CD4-positive, CD25-positive, alpha-beta regulatory T cell (primary cell): ENCODE data around the gene CHCHD3. TPM values are rescaled to one million over a fixed set of nuclear protein-coding genes. Genes with fewer than 3 reads are reported as not detected.
A peak's percentile ranks its signal among the peaks of the same experiment; 100 is the strongest.
"Not testable (repeated sequence)": the region's sequence is repeated elsewhere in the genome, so short reads cannot be mapped to it uniquely, and the experiment has no call there.

Experiments
- ATAC-seq, 2 donors: fragments of 150-1000 bp; cut with Tn5 transposase; one replicate each; pipeline ENCODE4 v1.10.0; 2021; ENCODE audit warnings: low read depth in 2 of 2, moderate number of reproducible peaks in 2 of 2, moderate library complexity in 1 of 2
- DNase-seq, 3 donors: peaks; one replicate each; pipeline versions ENCODE4 v3.0.0 to v3.0.0-alpha.2; 2012 to 2022; ENCODE audit warnings: mixed read lengths in 1 of 3
- H3K27ac ChIP-seq: one replicate; pipeline ENCODE4 v1.7.0; 2013; ENCODE audit warnings: mild to moderate bottlenecking, low read length; ENCODE audit not compliant: insufficient read depth, poor library complexity, severe bottlenecking
- H3K27me3 ChIP-seq: one replicate; pipeline ENCODE4 v1.7.0; 2013; ENCODE audit warnings: low read length; ENCODE audit not compliant: control insufficient read depth, insufficient read depth
- H3K36me3 ChIP-seq: one replicate; pipeline ENCODE4 v1.7.0; 2013; ENCODE audit warnings: mild to moderate bottlenecking, low read length, moderate library complexity; ENCODE audit not compliant: control insufficient read depth, insufficient read depth
- H3K4me1 ChIP-seq: 2 replicates; pipeline ENCODE4 v1.7.0; 2013; ENCODE audit warnings: mild to moderate bottlenecking, low read length; ENCODE audit not compliant: insufficient read depth, control insufficient read depth, poor library complexity, severe bottlenecking
- H3K4me3 ChIP-seq: one replicate; pipeline ENCODE4 v1.7.0; 2013; ENCODE audit warnings: low read depth, mild to moderate bottlenecking, low read length, moderate library complexity
- H3K9me3 ChIP-seq, 2 experiments: 1 replicate in 1 of 2; 2 replicates in 1 of 2; pipeline ENCODE4 v1.7.0; 2013; ENCODE audit warnings: low read length in 2 of 2, mild to moderate bottlenecking in 1 of 2, moderate library complexity in 1 of 2; ENCODE audit not compliant: control insufficient read depth in 2 of 2
- H3K27ac Mint-ChIP-seq, 3 donors: one replicate each; pipeline ENCODE4 v1.8.0; 2020 to 2022; ENCODE audit warnings: mild to moderate bottlenecking in 3 of 3, mixed read lengths in 3 of 3, moderate library complexity in 2 of 3
- H3K27me3 Mint-ChIP-seq: one replicate; pipeline ENCODE4 v1.8.0; 2022; ENCODE audit warnings: mild to moderate bottlenecking, mixed read lengths
- H3K36me3 Mint-ChIP-seq: one replicate; pipeline ENCODE4 v1.8.0; 2020; ENCODE audit warnings: mixed read lengths
- H3K4me1 Mint-ChIP-seq, 4 donors: one replicate each; pipeline ENCODE4 v1.8.0; 2020 to 2022; ENCODE audit warnings: mixed read lengths in 4 of 4, mild to moderate bottlenecking in 1 of 4
- H3K4me3 Mint-ChIP-seq, 4 donors: one replicate each; pipeline ENCODE4 v1.8.0; 2020 to 2022; ENCODE audit warnings: mild to moderate bottlenecking in 4 of 4, mixed read lengths in 4 of 4, moderate library complexity in 3 of 4
- H3K9me3 Mint-ChIP-seq, 7 donors: one replicate each; pipeline ENCODE4 v1.8.0; 2020 to 2022; ENCODE audit warnings: mixed read lengths in 7 of 7, mild to moderate bottlenecking in 3 of 7, moderate library complexity in 2 of 7
- polyA plus RNA-seq, 4 donors: library from polyadenylated mRNA; unstranded; fragments of 300-500 nt; fragmentation: Illumina TruSeq; gene quantifications; one replicate each; pipeline ENCODE4 v1.2.3, GENCODE V29; 2021
- total RNA-seq: library from RNA; stranded (reverse); gene quantifications from one replicate; pipeline ENCODE4 v1.2.3, GENCODE V29; 2022

The CHCHD3 gene
- total and polyA plus RNA-seq, 5 donors from 2014 or later = 31.5 to 63.2 (median 43.3) TPM

DNA sequence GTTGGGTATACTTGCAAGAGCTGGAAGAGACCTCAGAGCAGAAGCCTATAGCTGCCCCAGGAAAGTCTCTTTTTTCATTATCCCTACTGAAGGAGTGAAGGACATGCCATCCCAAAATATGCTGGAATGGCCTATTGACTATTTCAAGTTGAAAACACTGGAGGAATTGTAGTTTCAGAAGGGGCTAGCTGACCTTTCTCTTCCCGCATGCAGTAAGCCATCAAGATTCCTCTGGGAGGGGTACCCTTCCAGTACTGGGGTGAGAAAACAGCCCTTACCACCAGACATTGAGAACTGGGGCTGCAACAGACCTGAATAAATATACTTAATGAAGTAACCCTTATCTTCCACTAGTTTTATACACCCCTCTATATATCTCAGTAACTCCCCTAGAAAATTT is 41.7 kb downstream of the CHCHD3 start:
- Mint-ChIP-seq H3K27ac (no peak overlapping the region), H3K4me1 (peaks cover 5 to 25% (median 15%) of the 10 kb centered on the region in 4 donors)
- H3K9me3 ChIP-seq = no peaks in the 10 kb centered on the region

DNA sequence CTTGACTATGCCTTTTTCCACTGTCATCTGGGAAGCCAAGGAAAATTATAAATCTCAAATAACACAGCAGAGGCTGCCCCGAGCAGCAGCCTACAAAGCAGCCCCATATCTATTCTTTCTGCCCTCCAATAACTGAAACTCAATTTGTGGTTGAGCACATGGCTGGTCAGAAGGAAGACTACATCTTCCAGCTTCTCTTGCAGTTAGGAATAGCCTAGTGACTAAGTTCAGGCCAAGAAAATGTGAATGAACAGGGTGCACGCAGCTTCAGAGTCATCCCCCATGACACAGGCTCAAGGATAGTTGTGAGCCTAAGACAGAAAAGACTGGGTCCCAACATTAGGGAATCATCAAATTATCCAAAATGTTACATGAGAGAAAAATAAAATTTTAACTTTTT is 42.3 kb downstream of the CHCHD3 start:
- Histone ChIP-seq H3K27ac (no peak overlapping the region), H3K36me3 (no peaks in the 10 kb centered on the region), H3K9me3 (no peaks in the 10 kb centered on the region), H3K27me3 (no peaks in the 10 kb centered on the region), H3K4me3 (no peak overlapping the region), H3K4me1 (no peaks in the 10 kb centered on the region)
- Mint-ChIP-seq H3K27ac (no peak overlapping the region), H3K36me3 (peaks cover 11% of the 10 kb centered on the region), H3K4me1 (peaks cover 5 to 25% (median 16%) of the 10 kb centered on the region in 4 donors), H3K4me3 (no peak overlapping the region), H3K9me3 (peaks cover 0 to 7% (median 0%) of the 10 kb centered on the region in 7 donors), H3K27me3 (no peaks in the 10 kb centered on the region)
- DNase-seq (no peak), ATAC-seq (no peak)

More for the DNA sequence above, 41.7 kb downstream of the CHCHD3 start:
- Mint-ChIP-seq H3K36me3 (peaks cover 9% of the 10 kb centered on the region), H3K4me3 (no peak overlapping the region), H3K9me3 (peaks cover 0 to 7% (median 0%) of the 10 kb centered on the region in 7 donors), H3K27me3 (no peaks in the 10 kb centered on the region)
- Histone ChIP-seq H3K4me3 (no peak overlapping the region), H3K4me1 (no peaks in the 10 kb centered on the region), H3K27me3 (no peaks in the 10 kb centered on the region), H3K27ac (no peak overlapping the region), H3K36me3 (no peaks in the 10 kb centered on the region)
- ATAC-seq (no peak), DNase-seq (no peak)

- Mint-ChIP-seq H3K9me3 (peaks cover 0 to 7% (median 0%) of the 10 kb centered on the region in 7 donors), H3K4me3 (no peak overlapping the region), H3K4me1 (peaks cover 6 to 27% (median 17%) of the 10 kb centered on the region in 4 donors), H3K27ac (no peak overlapping the region), H3K36me3 (peaks cover 7% of the 10 kb centered on the region), H3K27me3 (no peaks in the 10 kb centered on the region)
- DNase-seq (no peak), ATAC-seq (no peak)
- Histone ChIP-seq H3K27ac (no peak overlapping the region), H3K27me3 (no peaks in the 10 kb centered on the region), H3K36me3 (no peaks in the 10 kb centered on the region), H3K4me3 (no peak overlapping the region), H3K4me1 (no peaks in the 10 kb centered on the region), H3K9me3 (no peaks in the 10 kb centered on the region)
Measured at GRCh38 chr7:133036289-133036688, 45.6 kb downstream of the CHCHD3 start.

DNA sequence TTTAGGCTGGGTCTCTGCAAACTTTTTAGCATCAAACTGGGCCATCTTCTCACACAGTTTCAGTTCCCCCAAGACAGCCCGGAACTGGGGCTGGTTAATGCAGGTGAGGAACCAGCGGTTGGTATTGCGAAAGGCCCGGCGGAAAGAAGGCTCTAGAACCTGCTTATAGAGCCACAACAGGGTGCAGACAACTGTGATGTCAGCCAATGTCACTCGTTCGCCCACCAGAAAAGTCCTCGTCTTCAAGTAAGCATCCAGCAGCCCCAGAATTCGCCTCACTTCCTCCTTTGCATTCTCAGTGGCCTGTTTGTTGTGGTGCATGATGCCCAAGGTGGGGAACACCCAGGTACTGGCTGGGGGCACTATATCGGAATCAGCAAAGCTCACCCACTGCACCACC is 46.6 kb downstream of the CHCHD3 start:
- not testable (repeated sequence) for H3K36me3 ChIP-seq, H3K27ac Mint-ChIP-seq, H3K27me3 ChIP-seq, H3K9me3 ChIP-seq, H3K27me3 Mint-ChIP-seq, H3K4me3 Mint-ChIP-seq, DNase-seq, H3K27ac ChIP-seq, H3K4me3 ChIP-seq, H3K4me1 ChIP-seq, H3K9me3 Mint-ChIP-seq, H3K36me3 Mint-ChIP-seq
- ATAC-seq = peak in 1 of 2 donors; percentile 16
- H3K4me1 Mint-ChIP-seq = peaks cover 10 to 22% (median 14%) of the 10 kb centered on the region in 4 donors

DNA sequence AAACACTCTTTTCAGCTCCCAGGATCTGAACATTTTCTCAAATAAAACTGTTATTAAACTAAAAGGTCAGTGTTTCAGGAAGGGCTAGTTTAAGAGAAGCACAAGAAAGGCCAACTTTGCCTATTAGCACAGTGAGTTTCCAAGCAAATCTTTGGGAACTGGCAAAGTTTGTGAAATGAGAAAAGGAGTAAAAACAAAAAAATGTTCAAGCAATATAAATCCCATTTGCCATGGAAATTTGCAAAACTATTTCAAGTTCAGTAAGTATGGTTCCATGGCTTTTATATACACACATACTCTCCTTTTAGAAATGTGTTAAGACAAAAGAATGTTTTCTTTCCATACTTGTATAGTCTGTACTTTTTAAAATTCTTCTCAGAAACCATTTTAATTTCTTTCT is 51.5 kb downstream of the CHCHD3 start:
- Mint-ChIP-seq H3K4me3 (no peak overlapping the region), H3K27me3 (no peaks in the 10 kb centered on the region), H3K27ac (no peak overlapping the region), H3K9me3 (peaks cover 0 to 5% (median 0%) of the 10 kb centered on the region in 7 donors), H3K4me1 (peaks cover 5 to 24% (median 14%) of the 10 kb centered on the region in 4 donors), H3K36me3 (peaks cover 4% of the 10 kb centered on the region)
- Histone ChIP-seq H3K9me3 (peaks cover 0 to 2% of the 10 kb centered on the region in 2 experiments), H3K4me1 (no peaks in the 10 kb centered on the region), H3K27ac (no peak overlapping the region), H3K27me3 (no peaks in the 10 kb centered on the region), H3K4me3 (no peak overlapping the region), H3K36me3 (no peaks in the 10 kb centered on the region)
- DNase-seq (no peak), ATAC-seq (no peak)

GRCh38 chr7:133029463-133029862 is 52.4 kb downstream of the CHCHD3 start:
- no peak overlapping the region for H3K27ac Mint-ChIP-seq
- no peak overlapping the region for H3K27ac ChIP-seq
- no peaks in the 10 kb centered on the region for H3K4me1 ChIP-seq
- H3K9me3 ChIP-seq = peaks cover 0 to 2% of the 10 kb centered on the region in 2 experiments
- no peaks in the 10 kb centered on the region for H3K27me3 ChIP-seq
- H3K4me3 ChIP-seq = no peak overlapping the region
- H3K36me3 Mint-ChIP-seq = peaks cover 3% of the 10 kb centered on the region
- peaks cover 5 to 21% (median 14%) of the 10 kb centered on the region in 4 donors for H3K4me1 Mint-ChIP-seq
- peaks cover 0 to 5% (median 0%) of the 10 kb centered on the region in 7 donors for H3K9me3 Mint-ChIP-seq
- no peak overlapping the region for H3K4me3 Mint-ChIP-seq
- H3K27me3 Mint-ChIP-seq = no peaks in the 10 kb centered on the region
- DNase-seq (no peak), ATAC-seq (no peak)
- peaks cover 2% of the 10 kb centered on the region for H3K36me3 ChIP-seq

- H3K27ac ChIP-seq = no peak overlapping the region
- peaks cover 12% of the 10 kb centered on the region for H3K36me3 Mint-ChIP-seq
- peaks cover 0 to 5% (median 0%) of the 10 kb centered on the region in 7 donors for H3K9me3 Mint-ChIP-seq
- H3K4me1 ChIP-seq = no peaks in the 10 kb centered on the region
- H3K27me3 ChIP-seq = no peaks in the 10 kb centered on the region
- no peak overlapping the region for H3K4me3 Mint-ChIP-seq
- ATAC-seq (no peak), DNase-seq (no peak)
- peaks cover 2% of the 10 kb centered on the region for H3K36me3 ChIP-seq
- no peak overlapping the region for H3K4me3 ChIP-seq
- H3K4me1 Mint-ChIP-seq = peaks cover 0 to 20% (median 14%) of the 10 kb centered on the region in 4 donors
- H3K27ac Mint-ChIP-seq = no peak overlapping the region
- peaks cover 0 to 2% of the 10 kb centered on the region in 2 experiments for H3K9me3 ChIP-seq
- H3K27me3 Mint-ChIP-seq = no peaks in the 10 kb centered on the region
Measured at GRCh38 chr7:133027397-133027796, 54.5 kb downstream of the CHCHD3 start.

- H3K4me1 Mint-ChIP-seq = peaks cover 0 to 16% (median 12%) of the 10 kb centered on the region in 4 donors
- H3K36me3 ChIP-seq = peaks cover 2% of the 10 kb centered on the region
- ATAC-seq (no peak), DNase-seq (no peak)
- no peak overlapping the region for H3K27ac ChIP-seq
- no peaks in the 10 kb centered on the region for H3K4me1 ChIP-seq
- peaks cover 14% of the 10 kb centered on the region for H3K36me3 Mint-ChIP-seq
- H3K9me3 ChIP-seq = peaks cover 0 to 2% of the 10 kb centered on the region in 2 experiments
- no peak overlapping the region for H3K4me3 Mint-ChIP-seq
- H3K4me3 ChIP-seq = no peak overlapping the region
- H3K27ac Mint-ChIP-seq = no peak overlapping the region
- H3K27me3 ChIP-seq = no peaks in the 10 kb centered on the region
- peaks cover 0 to 5% (median 0%) of the 10 kb centered on the region in 7 donors for H3K9me3 Mint-ChIP-seq
- H3K27me3 Mint-ChIP-seq = no peaks in the 10 kb centered on the region
Measured at GRCh38 chr7:133026210-133026859, 55.6 kb downstream of the CHCHD3 start.
